GM12878 (cell line): ENCODE data around the gene NUDT12.

Experiments used
- FOXM1 ChIP-seq: IDR thresholded peaks from 2 replicates; pipeline ENCODE4 v1.6.1; 2012; ENCODE audit warnings: low read depth, mild to moderate bottlenecking, inconsistent platforms, low read length, moderate library complexity
- NR2C2 ChIP-seq: IDR thresholded peaks from 2 replicates; pipeline ENCODE4 v1.6.1; 2011; ENCODE audit warnings: borderline replicate concordance, low read depth; ENCODE audit not compliant: control insufficient read depth, insufficient read length
- RBBP5 ChIP-seq: fragments of 200-600 bp; sonication (generic); conservative IDR thresholded peaks from 2 replicates; pipeline ENCODE4 v1.6.1; 2016
- SREBF2 ChIP-seq: IDR thresholded peaks from 2 replicates; pipeline ENCODE4 v1.6.1; 2012; ENCODE audit warnings: mild to moderate bottlenecking, low read length

- TF ChIP-seq NR2C2 (no peak), FOXM1 (no peak), SREBF2 (no peak), RBBP5 (no peak)
These were observed 3.1 kb upstream of the NUDT12 start for GRCh38 chr5:103565719-103566118.
